Psoas muscle (tissue), 8 donors: ENCODE results near the gene PGBD2. TPM values are rescaled to one million over a fixed set of nuclear protein-coding genes. Genes with fewer than 3 reads are reported as not detected.

Experiments
- ATAC-seq, 4 donors: fragments of 200-7000 bp; cut with Tn5 transposase; one replicate each; pipeline ENCODE4 v1.9.1; 2020; ENCODE audit warnings: moderate library complexity in 3 of 4, mild to moderate bottlenecking in 2 of 4
- DNase-seq, 2 donors: peaks; one replicate each; pipeline ENCODE4 v3.0.0-alpha.2; 2020
- H3K27ac ChIP-seq: fragments of 200-600 bp; one replicate; pipeline ENCODE4 v1.8.0; 2022
- H3K27me3 ChIP-seq, 3 donors: fragments of 200-600 bp in 1 of 3; one replicate each; pipeline versions ENCODE4 v1.6.1 to v1.8.0; 2013 to 2022; ENCODE audit warnings: low read length in 2 of 3, mild to moderate bottlenecking in 2 of 3, moderate library complexity in 1 of 3; ENCODE audit not compliant: insufficient read depth in 3 of 3
- H3K36me3 ChIP-seq, 2 donors: fragments of 200-600 bp in 1 of 2; one replicate each; pipeline versions ENCODE4 v1.6.1 to v1.8.0; 2013 to 2022; ENCODE audit warnings: low read depth in 1 of 2, mild to moderate bottlenecking in 1 of 2, moderate library complexity in 1 of 2; ENCODE audit not compliant: insufficient read depth in 1 of 2
- H3K4me1 ChIP-seq: fragments of 200-600 bp; one replicate; pipeline ENCODE4 v1.8.0; 2022
- H3K4me3 ChIP-seq: fragments of 200-600 bp; one replicate; pipeline ENCODE4 v1.8.0; 2022; ENCODE audit warnings: mild to moderate bottlenecking
- H3K9me3 ChIP-seq: fragments of 200-600 bp; one replicate; pipeline ENCODE4 v1.8.0; 2022
- CTCF ChIP-seq: fragments of 200-600 bp; IDR thresholded peaks from one replicate; pipeline ENCODE4 v1.8.0; 2022; ENCODE audit warnings: antibody characterized with exemption
- WGBS, 3 donors: extraction: QIAGEN DNeasy Blood & Tissue Kit; methylation state at CpG; one replicate each; pipeline versions ENCODE4 v1.1.6 to v1.1.7; 2013; 5-methylcytosine and 5-hydroxymethylcytosine counted together
- intact Hi-C, 2 donors: fragments of 100-400 bp; cut with DNase I; formaldehyde crosslinking; loops; one replicate each; pipeline versions ENCODE4 v1.11.0 to v1.14.2; 2022
- polyA plus RNA-seq, 3 donors: library from polyadenylated mRNA; stranded (reverse); fragments of 200-250 nt; gene quantifications; one replicate each; pipeline ENCODE4 v1.2.3, GENCODE V29; 2013
- total RNA-seq, 4 donors: library from RNA; stranded (reverse); fragmentation: NEBNext Ultra II Directional in 2 of 4; extraction: Animal tissue kit (Norgen Biotek cat#: 25700) in 2 of 4; gene quantifications; one replicate each; pipeline versions ENCODE4 v1.2.1 to v1.2.4, GENCODE V29; 2021 to 2023
- donor health status: healthy with polysubstance abuse.
- donor health status: DM: no; HTN: no; CAD: no; lungs with moderate emphysema.
- donor health status: Bipolar disorder and iron deficiency.
- donor health status: healthy.
- donor health status: DM: yes; HTN: yes; CAD: no.
- donor health status: DM: no; HTN: no; CAD: no.
- donor health status: DM: no; HTN: no; CAD: no.
- donor health status: DM: yes; HTN: yes; CAD: no.

PGBD2 gene
- total and polyA plus RNA-seq, 7 donors = 1.3 to 3.9 (median 2.0) TPM

- ATAC-seq (peak; percentile 90 to 92 (median 92)), DNase-seq (peak; percentile 99)
- intact Hi-C loops = loop anchor here (1.0 to 2.0 kb wide), 2 partner anchors 20 to 21 kb away; partner anchors contain the start of gene ZNF672 (in 2 of the 2)
- peak within 1 kb of the TSS; percentile 76 for H3K4me3 ChIP-seq
- H3K36me3 ChIP-seq = peaks cover 0 to 9% of the 10 kb centered on the region in 2 donors
- H3K9me3 ChIP-seq = no peaks in the 10 kb centered on the region
- H3K27ac ChIP-seq = peak within 1 kb of the TSS; percentile 93
- H3K4me1 ChIP-seq = peaks cover 21% of the 10 kb centered on the region
- WGBS, 3 donors = 2 to 4% (median 3%) methylated on average over 51 to 62 of the region's 62 CpGs
- H3K27me3 ChIP-seq = no peaks in the 10 kb centered on the region
- no peak for TF ChIP-seq CTCF
These were observed 46.8 kb upstream of the PGBD2 start, which contains the start of gene ZNF692 for GRCh38 chr1:248858891-248859889. Gene ZNF692, minus strand, starts transcription at chr1:248859085. Its CDS starts 776 bp downstream, at chr1:248858309.

- Histone ChIP-seq H3K4me1 (peaks cover 21% of the 10 kb centered on the region), H3K27me3 (no peaks in the 10 kb centered on the region), H3K4me3 (peak overlapping the region; percentile 76), H3K27ac (peak overlapping the region; percentile 93), H3K9me3 (no peaks in the 10 kb centered on the region), H3K36me3 (peaks cover 0 to 6% of the 10 kb centered on the region in 2 donors)
- DNase-seq (no peak), ATAC-seq (no peak)
- no peak for TF ChIP-seq CTCF
- 56 to 72% (median 58%) methylated on average over 4 of the region's 4 CpGs for WGBS, 3 donors
- intact Hi-C loops = no loop called here
These were observed 46.0 kb upstream of the PGBD2 start for GRCh38 chr1:248860007-248860406.

GRCh38 chr1:248861616-248862015 is 44.4 kb upstream of the PGBD2 start:
- Histone ChIP-seq H3K4me1 (peaks cover 21% of the 10 kb centered on the region), H3K27me3 (no peaks in the 10 kb centered on the region), H3K4me3 (no peak overlapping the region), H3K36me3 (no peaks in the 10 kb centered on the region), H3K9me3 (no peaks in the 10 kb centered on the region), H3K27ac (no peak overlapping the region)
- no peak for TF ChIP-seq CTCF
- intact Hi-C loops = no loop called here
- ATAC-seq (no peak), DNase-seq (no peak)
- WGBS, 3 donors = 83 to 92% (median 91%) methylated on average over 2 of the region's 2 CpGs

- Histone ChIP-seq H3K27me3 (peaks cover 0 to 2% (median 0%) of the 10 kb centered on the region in 3 donors), H3K4me3 (peak overlapping the region; percentile 71), H3K36me3 (no peaks in the 10 kb centered on the region), H3K4me1 (peaks cover 16% of the 10 kb centered on the region), H3K27ac (peak overlapping the region; percentile 25), H3K9me3 (no peaks in the 10 kb centered on the region)
- intact Hi-C loops = no loop called here
- WGBS, 3 donors = 17 to 19% (median 17%) methylated on average over 4 of the region's 4 CpGs
- DNase-seq = no peak
- TF ChIP-seq CTCF = no peak
- ATAC-seq = no peak
These were observed 43.4 kb upstream of the PGBD2 start for GRCh38 chr1:248862695-248862997.
